ENCODE data around the gene FRMD4B. TPM values are rescaled to one million over a fixed set of nuclear protein-coding genes. Genes with fewer than 3 reads are reported as not detected.

FRMD4B gene
- total RNA-seq, 1 donor from 2014 or later: 16.8 TPM

DNA sequence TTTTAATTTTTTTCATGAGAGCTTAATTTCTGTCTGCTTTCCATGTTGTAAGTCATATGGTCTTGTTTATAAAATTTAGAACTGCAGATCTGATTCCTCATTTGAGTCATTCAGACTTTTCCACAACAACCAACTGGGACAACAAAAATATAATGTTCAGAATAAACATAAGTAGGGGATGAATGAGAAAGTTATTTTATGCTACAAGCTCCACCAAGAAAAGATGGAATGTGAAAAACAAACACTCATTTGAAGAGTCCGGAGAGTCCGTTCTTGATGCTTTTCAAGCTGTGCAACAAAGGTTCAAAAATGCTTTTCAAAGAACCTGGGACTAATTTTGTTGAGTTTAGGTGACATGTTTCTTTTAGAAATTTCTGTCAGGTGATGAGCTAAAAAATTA is 9.2 kb downstream of the FRMD4B start:
- intact Hi-C loops (cut with DNase I): no loop called here
- DNase-seq (no peak), ATAC-seq (ENCODE audit: poor library complexity) (no peak)

DNA sequence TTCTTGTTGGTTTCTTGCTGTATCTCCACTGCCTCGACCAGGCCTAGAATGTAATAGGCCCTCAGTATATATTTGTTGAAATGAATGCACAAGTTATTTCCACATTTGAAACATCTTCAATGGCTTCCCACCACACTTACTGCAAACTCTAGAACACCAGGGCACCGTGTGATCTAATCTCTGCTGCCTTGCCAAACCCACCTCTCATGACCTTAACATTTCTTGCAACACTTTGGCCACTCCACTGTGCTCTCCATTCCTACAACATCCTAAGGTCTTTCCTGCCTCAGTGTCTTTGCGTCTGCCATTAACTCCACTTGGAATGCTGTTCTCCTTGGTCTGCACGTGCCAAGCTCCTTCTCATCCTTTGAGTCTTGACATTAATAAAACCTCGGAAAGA is 14.1 kb downstream of the FRMD4B start:
- ATAC-seq (ENCODE audit: poor library complexity) (no peak), DNase-seq (no peak)
- intact Hi-C loops (cut with DNase I): no loop called here

GRCh38 chr3:69370901-69371301 is 15.0 kb downstream of the FRMD4B start:
- ATAC-seq (ENCODE audit: poor library complexity): peak; percentile 28
- no peak for DNase-seq
- intact Hi-C loops (cut with DNase I): no loop called here

DNA sequence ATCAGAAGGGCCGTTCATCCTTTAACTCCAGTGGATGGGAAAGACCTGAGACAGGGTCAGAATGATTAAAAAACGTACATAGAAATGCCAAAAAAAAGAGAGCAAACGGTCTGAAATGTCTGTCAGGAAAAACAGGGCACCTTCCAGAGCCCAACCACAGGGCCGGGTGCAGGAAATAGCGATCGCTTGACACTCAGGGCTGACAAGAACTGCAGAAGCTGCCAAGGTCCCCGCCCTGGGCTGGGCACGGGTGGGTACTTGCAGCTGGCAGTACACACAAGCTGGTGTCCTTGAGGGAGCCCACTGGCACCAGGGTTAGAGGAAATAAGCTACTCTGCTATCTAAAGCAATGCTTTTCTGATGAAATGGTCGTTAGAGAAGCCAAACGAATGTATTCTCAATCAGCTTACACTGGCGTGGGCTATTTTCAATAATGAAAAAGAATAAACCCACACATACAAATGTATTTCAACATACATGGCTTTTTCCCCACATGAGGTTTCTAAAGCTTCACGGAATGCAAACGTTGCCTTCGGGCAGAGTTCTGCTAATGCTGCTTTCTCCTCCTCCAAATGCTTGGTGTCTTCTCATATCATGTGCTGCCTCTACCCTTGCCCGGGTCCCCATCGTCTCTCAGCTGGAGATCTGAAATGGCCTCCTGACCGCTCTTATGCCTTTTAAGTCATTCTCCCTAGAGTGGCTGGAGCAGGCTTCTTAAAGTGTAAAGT is 15.6 kb downstream of the FRMD4B start:
- ATAC-seq (ENCODE audit: poor library complexity) (peak; percentile 93), DNase-seq (peak; percentile 92)
- intact Hi-C loops (cut with DNase I): no loop called here

DNA sequence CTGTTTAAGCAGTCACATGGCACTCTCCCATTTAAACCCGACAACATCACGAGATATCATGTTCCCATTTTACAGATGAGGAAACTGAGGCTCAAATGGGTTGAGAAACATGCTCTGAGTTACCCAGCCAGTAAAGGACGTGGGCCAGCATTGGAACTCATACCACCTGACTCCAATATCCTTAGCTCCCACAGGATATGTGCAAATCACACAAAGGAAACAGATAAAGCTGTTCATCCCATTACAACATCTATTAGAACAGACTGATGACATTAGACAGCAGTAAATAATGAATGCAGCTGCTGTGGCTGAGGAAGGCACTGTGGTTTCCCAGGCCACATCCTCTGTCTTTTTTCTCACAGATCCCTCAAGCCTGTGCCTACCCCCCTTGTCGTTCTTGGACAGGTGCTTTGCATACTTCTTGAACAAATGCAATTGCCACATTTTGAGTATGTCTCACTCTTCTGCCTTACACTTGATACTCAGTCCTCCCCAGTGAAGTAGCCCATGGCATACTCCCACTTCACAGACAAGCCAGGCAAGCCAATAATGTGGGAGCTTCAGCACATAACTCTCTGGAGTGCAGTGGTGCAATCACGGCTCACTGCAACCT is 17.7 kb downstream of the FRMD4B start:
- intact Hi-C loops (cut with DNase I): no loop called here
- peak; percentile 32 for ATAC-seq (ENCODE audit: poor library complexity)
- DNase-seq: no peak

DNA sequence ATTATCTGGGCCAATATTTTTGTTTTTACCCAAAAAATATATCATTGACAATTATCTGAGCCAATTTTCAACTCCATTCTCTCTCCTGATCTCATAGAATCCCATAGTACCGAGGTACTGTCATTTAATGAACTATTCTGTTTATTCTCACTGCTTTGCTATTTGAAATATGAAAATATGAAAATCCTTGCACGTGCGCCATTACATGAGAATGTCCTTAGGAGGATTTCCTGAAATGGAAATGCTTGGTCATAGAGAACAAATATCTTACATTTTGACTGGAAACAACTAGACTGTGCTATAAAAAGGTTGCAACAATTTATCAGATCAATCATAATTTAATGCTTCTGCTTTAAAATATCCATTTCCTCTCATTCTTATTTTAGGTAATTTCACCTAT is 18.3 kb downstream of the FRMD4B start:
- DNase-seq: no peak
- ATAC-seq (ENCODE audit: poor library complexity): no peak
- intact Hi-C loops (cut with DNase I): no loop called here

DNA sequence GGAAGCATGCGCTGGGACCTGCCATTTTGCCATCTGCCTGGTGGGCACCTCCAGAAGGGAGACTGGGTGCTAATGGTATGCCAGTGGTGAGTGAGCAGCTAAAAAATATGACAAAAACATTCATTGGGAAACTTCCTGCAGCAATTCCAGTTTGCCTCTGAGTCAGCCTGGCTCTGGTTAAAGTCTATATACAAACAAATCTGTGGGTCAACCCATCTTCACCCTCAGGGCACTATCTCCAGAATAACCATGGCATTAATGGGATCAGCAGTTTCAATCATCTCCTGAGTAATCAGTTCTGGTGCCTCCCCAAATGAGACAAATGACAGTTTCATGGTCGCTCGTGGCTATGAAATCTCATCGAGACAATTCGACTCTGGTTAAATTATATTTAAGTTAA is 21.5 kb downstream of the FRMD4B start:
- no peak for DNase-seq
- ATAC-seq (ENCODE audit: poor library complexity): no peak
- intact Hi-C loops (cut with DNase I): no loop called here

DNA sequence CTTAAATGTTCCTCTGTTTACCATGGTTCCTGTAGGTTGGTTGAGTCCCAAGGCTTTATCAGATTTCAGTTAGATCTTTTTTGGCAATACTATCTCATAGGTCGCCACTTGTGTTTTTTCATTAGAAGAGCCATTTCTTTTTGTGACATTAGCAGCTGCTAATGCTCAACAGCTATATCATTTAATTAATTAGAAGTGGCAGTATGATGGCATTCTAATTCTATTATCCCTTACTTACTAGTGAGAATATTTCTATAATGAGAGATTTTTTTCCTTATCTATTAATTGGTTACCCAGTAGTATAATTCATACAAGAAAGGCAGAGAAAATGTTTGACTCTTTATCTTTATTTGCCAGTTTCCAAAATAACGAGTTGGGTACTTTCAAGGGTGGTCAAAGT is 25.2 kb downstream of the FRMD4B start:
- intact Hi-C loops (cut with DNase I): no loop called here
- no peak for ATAC-seq (ENCODE audit: poor library complexity)

GRCh38 chr3:69359916-69360315 is 26.0 kb downstream of the FRMD4B start:
- DNase-seq: no peak
- intact Hi-C loops (cut with DNase I): no loop called here
- no peak for ATAC-seq (ENCODE audit: poor library complexity)

More for the DNA sequence above, 25.2 kb downstream of the FRMD4B start:
- DNase-seq: no peak

DNA sequence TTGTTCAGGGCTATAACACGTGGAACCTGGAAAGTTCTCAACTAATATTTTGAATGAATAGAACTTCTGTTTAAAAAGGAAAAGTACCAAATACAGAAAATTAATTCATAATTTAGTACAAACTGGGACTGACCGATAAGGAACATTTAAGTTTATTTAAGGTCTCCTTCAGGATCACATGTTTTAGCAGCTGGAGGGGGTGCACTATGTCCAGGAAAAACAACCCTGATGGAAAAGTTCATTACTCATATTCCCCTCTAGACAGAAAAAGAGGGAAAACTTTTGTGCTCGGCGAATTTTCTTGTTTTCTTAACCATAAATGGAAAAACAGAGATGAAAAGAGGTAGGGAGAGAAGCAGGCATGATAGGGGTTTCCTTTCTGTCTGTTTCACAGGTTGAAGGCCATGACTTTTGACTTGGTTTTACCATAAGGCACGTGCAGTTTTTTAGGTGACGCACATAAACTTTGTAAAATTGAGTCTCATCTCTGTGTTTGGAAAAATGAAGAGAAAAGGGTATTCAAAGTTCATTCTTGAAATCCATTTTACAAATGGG is 26.5 kb downstream of the FRMD4B start:
- no peak for ATAC-seq (ENCODE audit: poor library complexity)
- no peak for DNase-seq
- intact Hi-C loops (cut with DNase I): no loop called here

DNA sequence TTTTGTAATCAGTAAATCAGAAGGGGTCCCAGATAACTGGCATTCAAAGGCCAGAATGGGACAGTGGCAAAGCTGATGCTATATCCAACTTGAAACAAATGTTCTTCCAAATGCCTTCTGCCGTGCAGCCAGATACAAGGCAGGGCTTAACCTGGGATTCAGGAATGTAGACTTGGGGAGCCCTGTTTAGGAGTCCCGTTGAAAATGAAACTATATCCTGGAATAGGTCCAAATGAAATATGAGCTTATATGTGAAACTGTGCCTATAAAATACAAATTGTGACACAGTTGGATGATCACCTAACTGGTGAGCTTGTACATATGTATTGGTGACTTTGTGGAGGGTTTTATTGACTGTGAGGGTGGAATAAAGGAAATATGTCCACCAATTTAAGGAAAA is 28.7 kb downstream of the FRMD4B start:
- intact Hi-C loops (cut with DNase I): no loop called here
- ATAC-seq (ENCODE audit: poor library complexity): no peak
- no peak for DNase-seq

GRCh38 chr3:69354948-69355347 is 30.9 kb downstream of the FRMD4B start:
- intact Hi-C loops (cut with DNase I): no loop called here
- no peak for ATAC-seq (ENCODE audit: poor library complexity)
- no peak for DNase-seq

GRCh38 chr3:69353503-69353902 is 32.4 kb downstream of the FRMD4B start:
- DNase-seq: peak; percentile 73
- peak; percentile 60 for ATAC-seq (ENCODE audit: poor library complexity)

GRCh38 chr3:69353088-69353478 is 32.8 kb downstream of the FRMD4B start:
- no peak for ATAC-seq (ENCODE audit: poor library complexity)
- DNase-seq: no peak
- intact Hi-C loops (cut with DNase I): no loop called here

More at GRCh38 chr3:69353503-69353902, 32.4 kb downstream of the FRMD4B start:
- intact Hi-C loops (cut with DNase I): no loop called here

- no peak for DNase-seq
- ATAC-seq (ENCODE audit: poor library complexity): peak; percentile 75
- intact Hi-C loops (cut with DNase I): no loop called here
These were observed 33.4 kb downstream of the FRMD4B start for GRCh38 chr3:69352305-69353087.

DNA sequence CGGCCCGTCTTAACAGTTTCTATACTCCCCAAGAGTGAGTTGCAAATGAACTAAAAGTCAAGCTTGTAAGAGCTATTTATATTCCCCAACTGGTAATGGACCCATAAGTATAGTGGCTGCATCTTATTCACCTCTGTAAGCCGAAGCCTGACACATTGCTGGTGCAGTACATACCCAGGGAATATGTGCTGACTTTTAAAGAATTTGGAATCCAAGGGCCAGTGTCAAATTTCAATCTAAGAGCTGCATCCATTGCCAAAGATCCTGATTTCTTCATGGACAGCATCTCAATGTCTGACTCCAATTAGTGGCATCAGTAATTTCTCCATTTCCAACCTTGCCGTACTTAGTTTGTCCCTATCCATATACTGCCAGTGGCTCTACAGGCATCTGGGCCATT is 42.0 kb downstream of the FRMD4B start:
- intact Hi-C loops (cut with DNase I): no loop called here
- DNase-seq (no peak), ATAC-seq (ENCODE audit: poor library complexity) (no peak)

DNA sequence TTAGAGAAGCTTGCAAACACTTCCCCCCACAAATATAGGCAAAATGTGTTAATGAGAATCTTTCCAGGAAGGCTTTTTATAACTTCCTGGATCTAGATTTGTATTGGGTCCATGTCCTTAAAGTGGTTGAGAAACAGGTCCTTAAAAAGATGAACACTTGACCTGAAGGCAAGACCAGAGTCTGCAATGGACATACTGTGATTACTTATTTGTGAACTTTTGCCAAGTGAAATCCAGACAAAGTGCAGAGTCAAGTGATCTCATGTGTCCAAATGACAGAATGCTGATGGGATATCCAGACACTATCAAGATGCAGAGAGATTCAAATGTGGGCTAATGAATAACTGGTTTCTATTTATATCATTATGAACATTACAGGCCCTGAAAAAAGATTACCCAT is 43.8 kb downstream of the FRMD4B start:
- ATAC-seq (ENCODE audit: poor library complexity) (peak; percentile 39), DNase-seq (no peak)
- intact Hi-C loops (cut with DNase I): no loop called here

- DNase-seq (no peak), ATAC-seq (ENCODE audit: poor library complexity) (peak; percentile 42)
- intact Hi-C loops (cut with DNase I): no loop called here
These were observed 46.1 kb downstream of the FRMD4B start for GRCh38 chr3:69339760-69340159.

DNA sequence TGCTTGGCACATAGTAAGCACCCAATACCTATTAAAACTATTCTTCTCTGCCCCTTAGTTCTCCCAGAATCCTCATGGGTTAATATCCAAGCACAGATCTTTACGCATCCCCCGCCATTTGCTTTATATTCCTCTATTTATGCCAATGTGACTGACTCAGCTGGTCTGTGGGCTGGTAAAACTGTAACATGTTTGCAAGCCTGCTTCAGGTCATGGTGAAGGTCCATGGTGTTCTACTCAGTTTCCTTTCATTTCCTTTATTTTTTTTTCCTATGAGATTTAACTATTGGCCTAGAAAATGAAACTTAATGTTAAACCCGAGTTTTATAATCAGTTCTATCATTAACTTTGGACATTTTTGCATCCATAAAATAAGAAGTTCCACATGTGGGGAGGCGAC is 47.0 kb downstream of the FRMD4B start:
- no peak for ATAC-seq (ENCODE audit: poor library complexity)
- no peak for DNase-seq
- intact Hi-C loops (cut with DNase I): no loop called here

DNA sequence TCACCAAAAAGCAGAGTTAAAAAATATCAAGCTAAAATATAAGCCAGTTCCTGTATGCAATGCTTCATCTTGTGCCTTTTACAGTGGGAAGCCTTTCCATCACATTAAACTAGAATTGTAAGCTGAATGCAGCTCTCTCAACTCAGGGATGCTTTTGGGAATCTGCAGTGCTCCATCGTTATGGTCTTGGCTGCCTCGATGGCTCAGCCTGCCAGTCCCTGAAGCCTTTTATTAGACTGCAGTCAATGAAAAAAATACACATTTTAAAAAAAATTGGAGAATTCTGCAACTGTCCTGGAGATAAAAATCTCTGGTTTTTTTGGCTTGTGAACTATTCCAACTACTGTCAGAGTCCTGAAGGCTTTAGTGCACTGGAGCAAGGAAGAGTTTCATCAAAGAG is 53.0 kb downstream of the FRMD4B start:
- DNase-seq: no peak
- ATAC-seq (ENCODE audit: poor library complexity): no peak
- intact Hi-C loops (cut with DNase I): no loop called here
